Adrenal gland (tissue), 5 donors: ENCODE measurements around the gene LMNA.

ENCODE experiments used
- CTCF ChIP-seq, 6 experiments: fragments of 450-650 bp in 4 of 6; fragments of 200-600 bp in 2 of 6; sonication (generic) in 1 of 6; IDR thresholded peaks; 1 replicate in 5 of 6; 2 replicates in 1 of 6; pipeline versions ENCODE4 v1.5.1 to v1.8.0; 2016 to 2021; ENCODE audit warnings: antibody characterized with exemption in 6 of 6, mild to moderate bottlenecking in 2 of 6, moderate library complexity in 1 of 6
- POLR2A ChIP-seq, 2 donors: fragments of 450-650 bp; IDR thresholded peaks; one replicate each; pipeline ENCODE4 v1.6.1; 2017; ENCODE audit warnings: antibody characterized with exemption in 2 of 2, mild to moderate bottlenecking in 2 of 2, moderate library complexity in 1 of 2
- donor health status: DM: no; HTN: no; CAD: no.

- TF ChIP-seq CTCF (IDR thresholded peaks at IDR 0.05) (peak in 1 of 6 experiments; percentile 11), POLR2A (IDR thresholded peaks at IDR 0.05) (no peak)
Measured at GRCh38 chr1:156086256-156086662, 28.3 kb upstream of the LMNA start.
